ENCODE measurements around the gene OVOL1. TPM values are rescaled to one million over a fixed set of nuclear protein-coding genes. Genes with fewer than 3 reads are reported as not detected.

OVOL1 gene
- total RNA-seq, 6 experiments from 2014 or later: not detected

DNA sequence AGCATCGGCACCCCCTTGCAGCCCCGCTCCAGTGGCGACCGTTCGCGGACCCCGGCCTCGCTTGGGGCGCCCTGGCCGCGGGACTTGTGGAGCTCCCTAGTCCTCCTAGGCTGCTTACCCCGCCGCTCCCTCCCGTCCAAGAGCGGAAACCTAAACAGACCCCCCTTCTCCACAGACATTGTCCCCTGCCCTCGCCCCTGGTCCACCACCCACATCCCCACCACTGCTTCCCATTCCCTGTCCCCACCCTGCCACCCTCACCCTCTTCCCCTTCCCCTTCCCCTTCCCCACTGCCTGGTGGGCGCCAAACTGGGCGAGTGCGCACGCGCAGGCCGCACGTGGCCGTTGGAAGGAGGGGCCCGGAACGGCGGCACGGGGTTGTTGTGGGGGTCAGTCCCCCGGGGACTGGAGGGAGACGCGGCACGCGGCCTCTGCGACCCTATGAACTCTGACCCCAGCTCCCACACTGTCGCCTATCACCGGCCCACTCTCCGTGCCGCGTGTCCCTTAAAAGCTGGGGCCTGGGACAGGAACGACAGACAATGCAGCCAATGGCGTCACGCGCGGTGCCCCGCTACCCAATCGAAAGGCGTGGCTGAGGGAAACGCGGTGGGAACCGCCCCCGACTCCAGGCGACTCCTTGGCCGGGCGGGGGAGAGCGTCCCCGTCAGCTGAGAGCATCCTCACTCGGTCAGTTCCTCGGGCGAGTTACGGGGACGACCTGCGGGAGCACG lies 46.6 kb downstream of the OVOL1 start, which contains the start of gene SNX32:
SNX32 (plus strand) TSS at position 667 of the 734 bp plus-strand sequence. CDS start 103 bp downstream, outside the sequence.
- TF ChIP-seq, protein P1, sequence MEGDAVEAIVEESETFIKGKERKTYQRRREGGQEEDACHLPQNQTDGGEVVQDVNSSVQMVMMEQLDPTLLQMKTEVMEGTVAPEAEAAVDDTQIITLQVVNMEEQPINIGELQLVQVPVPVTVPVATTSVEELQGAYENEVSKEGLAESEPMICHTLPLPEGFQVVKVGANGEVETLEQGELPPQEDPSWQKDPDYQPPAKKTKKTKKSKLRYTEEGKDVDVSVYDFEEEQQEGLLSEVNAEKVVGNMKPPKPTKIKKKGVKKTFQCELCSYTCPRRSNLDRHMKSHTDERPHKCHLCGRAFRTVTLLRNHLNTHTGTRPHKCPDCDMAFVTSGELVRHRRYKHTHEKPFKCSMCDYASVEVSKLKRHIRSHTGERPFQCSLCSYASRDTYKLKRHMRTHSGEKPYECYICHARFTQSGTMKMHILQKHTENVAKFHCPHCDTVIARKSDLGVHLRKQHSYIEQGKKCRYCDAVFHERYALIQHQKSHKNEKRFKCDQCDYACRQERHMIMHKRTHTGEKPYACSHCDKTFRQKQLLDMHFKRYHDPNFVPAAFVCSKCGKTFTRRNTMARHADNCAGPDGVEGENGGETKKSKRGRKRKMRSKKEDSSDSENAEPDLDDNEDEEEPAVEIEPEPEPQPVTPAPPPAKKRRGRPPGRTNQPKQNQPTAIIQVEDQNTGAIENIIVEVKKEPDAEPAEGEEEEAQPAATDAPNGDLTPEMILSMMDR (IDR thresholded peaks at IDR 0.05): no peak
- TF ChIP-seq POLR2A (IDR thresholded peaks at IDR 0.05): no peak
- intact Hi-C loops (cut with DNase I): no loop called here
- peak; percentile 87 to 93 (median 90) for DNase-seq
- Histone ChIP-seq H3K4me3 (peak within 1 kb of the TSS; percentile 36 to 53 (median 38)), H3K4me1 (no peaks in the 10 kb centered on the region), H3K36me3 (no peaks in the 10 kb centered on the region), H3K27ac (no peak within 1 kb of the TSS), H3K9me3 (no peaks in the 10 kb centered on the region), H3K27me3 (no peaks in the 10 kb centered on the region)
- peak; percentile 99 to 100 (median 100) for ATAC-seq
- WGBS (ENCODE audit: insufficient coverage, low coverage, low lambda C conversion rate, missing lambda C conversion rate): 6% methylated on average over 45 of the region's 63 CpGs

DNA sequence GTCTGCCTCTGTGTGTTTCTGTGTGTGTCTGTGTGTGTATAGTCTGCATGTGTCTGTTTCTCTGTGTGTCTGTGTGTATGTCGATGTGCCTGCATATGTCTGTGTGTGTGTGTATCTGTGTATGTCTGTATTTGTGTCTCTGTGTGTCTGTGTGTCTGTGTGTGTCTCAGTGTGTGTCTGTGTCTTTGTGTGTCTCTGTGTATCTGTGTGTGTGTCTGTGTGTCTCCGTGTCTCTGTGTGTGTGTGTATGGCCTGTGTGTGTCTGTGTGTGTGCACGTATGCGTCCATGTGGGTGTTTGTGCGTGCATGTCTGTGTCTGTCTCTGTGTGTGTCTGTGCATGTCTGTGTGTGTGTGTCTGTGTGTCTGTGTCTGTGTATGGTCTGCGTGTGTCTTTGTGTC lies 47.3 kb downstream of the OVOL1 start:
- 65% methylated on average over 6 of the region's 6 CpGs for WGBS (ENCODE audit: insufficient coverage, low coverage, low lambda C conversion rate, missing lambda C conversion rate)

DNA sequence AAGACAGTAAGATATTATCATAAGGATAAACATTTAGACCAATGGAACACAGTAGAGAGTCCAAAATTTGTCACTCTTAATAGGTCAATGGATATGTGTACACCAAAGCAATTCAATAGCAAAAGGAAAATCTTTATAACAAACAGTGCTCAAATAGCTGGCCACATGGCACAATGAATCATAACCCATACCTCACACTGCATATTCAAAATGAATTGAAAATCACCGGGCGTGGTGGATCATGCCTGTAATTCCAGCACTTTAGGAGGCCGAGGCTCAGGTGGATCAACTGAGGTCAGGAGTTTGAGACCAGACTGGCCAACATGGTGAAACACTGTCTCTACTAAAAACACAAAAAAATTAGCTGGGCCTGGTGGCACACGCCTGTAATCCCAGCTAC lies 55.3 kb downstream of the OVOL1 start:
- no peak for DNase-seq
- 70% methylated on average over 2 of the region's 4 CpGs for WGBS (ENCODE audit: insufficient coverage, low coverage, low lambda C conversion rate, missing lambda C conversion rate)
- no peak overlapping the region for H3K4me3 ChIP-seq
- TF ChIP-seq, protein P1 (IDR thresholded peaks at IDR 0.05): no peak
- TF ChIP-seq POLR2A (IDR thresholded peaks at IDR 0.05): no peak
- no peaks in the 10 kb centered on the region for H3K4me1 ChIP-seq
- no peaks in the 10 kb centered on the region for H3K9me3 ChIP-seq
- H3K27ac ChIP-seq: no peak overlapping the region
- intact Hi-C loops (cut with DNase I): no loop called here
- no peak for ATAC-seq
- no peaks in the 10 kb centered on the region for H3K27me3 ChIP-seq
- H3K36me3 ChIP-seq: no peaks in the 10 kb centered on the region

More for the DNA sequence above, 47.3 kb downstream of the OVOL1 start:
- Histone ChIP-seq H3K27me3 (no peaks in the 10 kb centered on the region), H3K9me3 (no peaks in the 10 kb centered on the region), H3K36me3 (no peaks in the 10 kb centered on the region), H3K4me1 (no peaks in the 10 kb centered on the region), H3K4me3 (peak overlapping the region in 1 of 3 donors; percentile 38), H3K27ac (no peak overlapping the region)
- ATAC-seq (no peak), DNase-seq (no peak)
- TF ChIP-seq, protein P1 (IDR thresholded peaks at IDR 0.05): no peak
- no peak for TF ChIP-seq POLR2A (IDR thresholded peaks at IDR 0.05)
- intact Hi-C loops (cut with DNase I): no loop called here

DNA sequence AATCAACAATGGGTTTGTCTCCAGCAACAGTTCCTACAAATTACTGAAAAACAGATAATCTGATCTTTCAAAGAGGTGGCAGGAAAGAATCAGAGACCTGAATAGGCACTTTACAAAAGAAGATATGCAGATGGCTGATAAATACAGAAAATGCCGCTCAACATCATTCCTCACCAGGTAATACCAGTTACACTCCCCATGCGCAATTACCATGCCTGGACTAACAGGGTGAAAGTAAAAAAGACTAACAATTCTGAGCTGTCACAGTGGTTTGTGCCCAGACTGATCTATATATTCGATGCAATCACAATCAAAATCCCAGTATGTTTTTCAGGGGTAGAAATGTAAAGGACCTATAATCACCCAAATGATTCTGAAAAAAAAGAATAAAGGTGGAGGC lies 56.9 kb downstream of the OVOL1 start:
- Histone ChIP-seq H3K9me3 (no peaks in the 10 kb centered on the region), H3K4me1 (no peaks in the 10 kb centered on the region), H3K36me3 (no peaks in the 10 kb centered on the region), H3K27me3 (no peaks in the 10 kb centered on the region), H3K4me3 (no peak overlapping the region), H3K27ac (no peak overlapping the region)
- intact Hi-C loops (cut with DNase I): no loop called here
- WGBS (ENCODE audit: insufficient coverage, low coverage, low lambda C conversion rate, missing lambda C conversion rate): 92% methylated on average over 3 of the region's 3 CpGs
- DNase-seq (no peak), ATAC-seq (no peak)
- TF ChIP-seq, protein P1 (IDR thresholded peaks at IDR 0.05): no peak
- no peak for TF ChIP-seq POLR2A (IDR thresholded peaks at IDR 0.05)
